ENCODE results near the gene ATP5PO.

ATP5PO gene

DNA sequence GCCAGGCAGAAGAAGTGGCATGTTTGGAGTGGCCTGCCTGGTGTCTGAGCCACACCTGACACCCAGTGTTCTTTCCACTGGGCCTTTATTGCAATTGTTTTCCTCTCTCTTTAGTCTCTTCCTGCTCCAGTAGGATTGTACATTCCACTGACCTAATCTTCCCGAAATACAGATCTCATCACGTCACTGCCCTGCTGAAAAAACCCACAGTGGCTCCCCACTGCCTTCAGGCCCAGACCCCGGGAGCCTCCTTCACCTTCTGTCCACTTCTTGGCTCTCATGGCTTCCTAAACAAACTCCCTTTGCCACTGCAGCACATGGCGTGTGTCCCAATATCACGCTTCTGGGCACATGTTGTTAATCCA lies 25.3 kb upstream of the ATP5PO start:
- TF ChIP-seq, protein P1, sequence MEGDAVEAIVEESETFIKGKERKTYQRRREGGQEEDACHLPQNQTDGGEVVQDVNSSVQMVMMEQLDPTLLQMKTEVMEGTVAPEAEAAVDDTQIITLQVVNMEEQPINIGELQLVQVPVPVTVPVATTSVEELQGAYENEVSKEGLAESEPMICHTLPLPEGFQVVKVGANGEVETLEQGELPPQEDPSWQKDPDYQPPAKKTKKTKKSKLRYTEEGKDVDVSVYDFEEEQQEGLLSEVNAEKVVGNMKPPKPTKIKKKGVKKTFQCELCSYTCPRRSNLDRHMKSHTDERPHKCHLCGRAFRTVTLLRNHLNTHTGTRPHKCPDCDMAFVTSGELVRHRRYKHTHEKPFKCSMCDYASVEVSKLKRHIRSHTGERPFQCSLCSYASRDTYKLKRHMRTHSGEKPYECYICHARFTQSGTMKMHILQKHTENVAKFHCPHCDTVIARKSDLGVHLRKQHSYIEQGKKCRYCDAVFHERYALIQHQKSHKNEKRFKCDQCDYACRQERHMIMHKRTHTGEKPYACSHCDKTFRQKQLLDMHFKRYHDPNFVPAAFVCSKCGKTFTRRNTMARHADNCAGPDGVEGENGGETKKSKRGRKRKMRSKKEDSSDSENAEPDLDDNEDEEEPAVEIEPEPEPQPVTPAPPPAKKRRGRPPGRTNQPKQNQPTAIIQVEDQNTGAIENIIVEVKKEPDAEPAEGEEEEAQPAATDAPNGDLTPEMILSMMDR (IDR thresholded peaks at IDR 0.05; ENCODE audit: low read depth, low read length, missing control alignments): no peak
- no peak for DNase-seq (ENCODE audit: low read depth)
- no peak overlapping the region for H3K4me3 ChIP-seq (ENCODE audit: low read depth, low read length)

DNA sequence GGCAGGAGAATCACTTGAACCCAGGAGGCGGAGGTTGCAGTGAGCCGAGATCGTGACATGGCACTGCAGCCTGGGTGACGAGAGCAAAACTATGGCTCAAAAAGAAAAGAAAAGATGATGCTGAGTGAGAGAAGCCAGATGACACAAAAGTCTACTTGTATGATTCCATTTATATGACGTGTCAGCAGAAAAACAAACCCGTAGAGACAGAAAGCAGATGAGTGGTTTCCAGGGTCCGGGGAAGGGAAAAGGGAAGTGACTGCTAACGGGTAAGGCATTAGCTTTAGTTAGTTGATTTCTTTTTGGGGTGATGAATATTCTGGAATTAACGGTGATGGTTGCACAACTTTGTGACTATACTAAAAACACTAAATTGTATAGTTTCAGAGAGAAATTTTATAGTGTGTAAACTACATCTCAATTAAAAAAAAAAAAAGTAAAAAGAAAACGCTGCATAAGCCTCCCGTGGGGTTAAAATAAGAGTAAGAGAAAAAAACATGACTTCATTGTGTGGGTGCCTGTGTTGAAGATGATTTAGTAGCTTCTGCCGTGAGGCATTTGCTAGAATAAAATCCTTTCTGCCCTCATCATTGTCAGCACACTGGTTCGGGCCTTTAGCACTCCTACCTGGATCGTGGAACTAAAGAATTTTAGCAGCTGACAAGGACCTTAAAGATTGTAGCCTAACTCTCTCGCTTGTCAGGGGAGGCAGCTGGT lies 24.7 kb upstream of the ATP5PO start:
- TF ChIP-seq, protein P1 (IDR thresholded peaks at IDR 0.05; ENCODE audit: low read depth, low read length, missing control alignments): no peak
- no peak for DNase-seq (ENCODE audit: low read depth)
- H3K4me3 ChIP-seq (ENCODE audit: low read depth, low read length): no peak overlapping the region

GRCh38 chr21:33939226-33939625 lies 23.6 kb upstream of the ATP5PO start:
- DNase-seq (ENCODE audit: low read depth): no peak
- TF ChIP-seq, protein P1 (IDR thresholded peaks at IDR 0.05; ENCODE audit: low read depth, low read length, missing control alignments): no peak
- H3K4me3 ChIP-seq (ENCODE audit: low read depth, low read length): no peak overlapping the region

GRCh38 chr21:33938381-33938780 lies 22.8 kb upstream of the ATP5PO start:
- DNase-seq (ENCODE audit: low read depth): no peak
- no peak overlapping the region for H3K4me3 ChIP-seq (ENCODE audit: low read depth, low read length)
- TF ChIP-seq, protein P1 (IDR thresholded peaks at IDR 0.05; ENCODE audit: low read depth, low read length, missing control alignments): no peak

DNA sequence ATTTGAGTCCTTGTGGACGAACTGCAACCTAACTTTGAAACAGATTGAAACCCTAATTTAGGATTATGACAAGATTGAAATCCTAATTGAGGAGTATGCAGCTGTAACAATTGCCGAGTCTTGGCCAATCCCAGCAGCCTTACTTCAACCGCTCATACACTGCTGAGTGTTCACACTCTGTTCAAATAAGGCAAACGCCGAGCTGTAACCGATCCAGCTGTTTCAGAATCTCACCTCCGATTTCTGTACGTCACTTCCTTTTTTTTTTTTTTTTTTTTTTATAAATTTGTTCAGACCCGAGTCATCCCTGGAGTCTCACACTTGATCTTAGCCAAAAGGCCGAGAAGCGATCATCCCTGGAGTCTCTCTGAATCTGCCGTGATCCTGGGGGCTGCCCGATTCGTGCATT lies 22.3 kb upstream of the ATP5PO start:
- no peak for DNase-seq (ENCODE audit: low read depth)

GRCh38 chr21:33937146-33937545 lies 21.5 kb upstream of the ATP5PO start:
- no peak for DNase-seq (ENCODE audit: low read depth)
- no peak overlapping the region for H3K4me3 ChIP-seq (ENCODE audit: low read depth, low read length)
- TF ChIP-seq, protein P1 (IDR thresholded peaks at IDR 0.05; ENCODE audit: low read depth, low read length, missing control alignments): no peak

More for the DNA sequence above, 22.3 kb upstream of the ATP5PO start:
- H3K4me3 ChIP-seq (ENCODE audit: low read depth, low read length): no peak overlapping the region
- TF ChIP-seq, protein P1 (IDR thresholded peaks at IDR 0.05; ENCODE audit: low read depth, low read length, missing control alignments): no peak
